Stimulated activated naive CD4-positive, alpha-beta T cell (primary cell): ENCODE data around the gene DEPP1.

ENCODE experiments used
- DNase-seq, 6 experiments: peaks; one replicate each; lab custom pipeline; 2025; lab: John Stamatoyannopoulos, UW

DEPP1 gene

DNA sequence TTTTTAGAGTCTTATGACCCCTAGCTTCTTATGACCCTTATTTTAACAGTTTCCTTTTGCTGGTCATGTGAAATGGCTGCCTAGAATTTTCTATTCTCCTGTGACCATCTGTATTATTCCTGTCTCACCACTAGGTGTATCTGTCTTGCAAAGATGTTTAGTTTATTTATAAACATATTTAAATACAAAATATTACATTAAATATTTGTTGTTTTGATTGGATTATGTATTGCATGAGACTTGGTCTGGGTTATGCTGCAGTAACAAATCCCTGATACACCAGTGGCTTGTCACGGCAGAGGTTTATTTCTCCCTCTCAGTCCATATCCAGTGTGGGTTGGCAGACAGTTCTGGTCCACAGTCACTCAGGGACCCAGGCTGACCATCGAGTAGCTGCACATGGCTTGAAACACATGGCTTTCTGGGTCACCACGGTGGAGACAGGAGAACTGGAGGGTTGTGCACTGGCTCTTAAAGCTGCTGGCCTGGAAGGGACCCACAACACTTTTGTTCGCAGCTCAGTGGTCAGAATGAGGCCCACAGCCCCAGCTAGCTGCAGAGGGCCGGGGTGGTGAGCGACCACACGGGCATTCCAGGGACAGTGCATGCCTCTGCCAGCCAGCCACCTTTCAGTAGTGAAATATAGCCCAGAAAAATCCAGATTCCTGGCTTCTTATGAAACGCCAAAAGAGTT lies 11.6 kb downstream of the DEPP1 start:
- no peak for DNase-seq

DNA sequence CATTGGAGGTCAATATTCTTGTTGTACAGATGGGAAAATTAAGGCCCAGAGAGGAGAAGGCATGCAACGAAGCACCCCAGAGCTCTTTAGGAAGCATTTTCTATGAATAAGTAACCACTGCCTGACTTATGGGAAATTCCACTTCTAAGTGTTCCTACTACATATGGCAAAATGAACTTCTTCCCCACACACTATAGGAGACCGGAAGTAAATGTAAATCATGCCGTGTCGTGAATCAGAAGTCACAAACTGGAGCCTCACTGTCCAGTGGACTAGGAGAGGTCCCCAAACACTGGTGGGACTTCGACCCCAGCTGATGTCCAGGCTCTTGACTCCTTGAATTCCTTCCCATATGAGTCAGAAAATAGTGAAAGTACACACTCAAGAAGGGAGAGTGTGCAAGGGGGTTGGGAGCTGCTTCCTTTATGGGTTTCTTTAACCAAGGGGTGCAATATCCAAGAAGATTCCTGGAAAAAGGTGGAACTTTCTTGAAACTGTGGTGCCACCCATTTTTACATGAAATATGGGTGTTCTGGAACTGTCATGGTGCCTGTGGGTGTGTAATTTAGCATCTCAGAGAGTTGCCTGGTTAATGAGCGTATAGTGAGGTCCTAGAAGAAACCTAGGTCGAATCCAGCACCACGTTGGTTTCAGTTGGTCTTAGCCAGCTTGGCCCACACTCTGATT lies 12.3 kb downstream of the DEPP1 start:
- no peak for DNase-seq

GRCh38 chr10:44965651-44966097 lies 12.9 kb downstream of the DEPP1 start:
- no peak for DNase-seq

DNA sequence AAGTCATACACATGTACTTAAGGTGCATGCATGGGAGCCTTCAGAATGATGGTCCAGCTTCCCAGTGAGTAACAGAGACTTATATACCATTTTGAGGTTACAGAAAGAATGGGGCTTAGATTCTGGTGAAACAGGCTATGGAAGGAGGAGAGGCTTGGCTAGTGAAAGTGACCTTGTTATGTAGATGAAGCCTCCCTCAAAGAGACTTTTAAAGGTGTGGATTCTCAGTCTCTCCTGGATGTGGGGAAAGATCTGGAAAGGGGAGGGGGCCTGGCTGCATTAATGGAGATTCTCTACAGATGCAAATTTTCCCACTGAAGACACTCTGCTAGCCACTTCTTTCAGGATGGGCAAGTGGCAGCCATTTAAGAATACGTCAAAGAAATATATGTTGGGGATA lies 13.5 kb downstream of the DEPP1 start:
- no peak for DNase-seq

DNA sequence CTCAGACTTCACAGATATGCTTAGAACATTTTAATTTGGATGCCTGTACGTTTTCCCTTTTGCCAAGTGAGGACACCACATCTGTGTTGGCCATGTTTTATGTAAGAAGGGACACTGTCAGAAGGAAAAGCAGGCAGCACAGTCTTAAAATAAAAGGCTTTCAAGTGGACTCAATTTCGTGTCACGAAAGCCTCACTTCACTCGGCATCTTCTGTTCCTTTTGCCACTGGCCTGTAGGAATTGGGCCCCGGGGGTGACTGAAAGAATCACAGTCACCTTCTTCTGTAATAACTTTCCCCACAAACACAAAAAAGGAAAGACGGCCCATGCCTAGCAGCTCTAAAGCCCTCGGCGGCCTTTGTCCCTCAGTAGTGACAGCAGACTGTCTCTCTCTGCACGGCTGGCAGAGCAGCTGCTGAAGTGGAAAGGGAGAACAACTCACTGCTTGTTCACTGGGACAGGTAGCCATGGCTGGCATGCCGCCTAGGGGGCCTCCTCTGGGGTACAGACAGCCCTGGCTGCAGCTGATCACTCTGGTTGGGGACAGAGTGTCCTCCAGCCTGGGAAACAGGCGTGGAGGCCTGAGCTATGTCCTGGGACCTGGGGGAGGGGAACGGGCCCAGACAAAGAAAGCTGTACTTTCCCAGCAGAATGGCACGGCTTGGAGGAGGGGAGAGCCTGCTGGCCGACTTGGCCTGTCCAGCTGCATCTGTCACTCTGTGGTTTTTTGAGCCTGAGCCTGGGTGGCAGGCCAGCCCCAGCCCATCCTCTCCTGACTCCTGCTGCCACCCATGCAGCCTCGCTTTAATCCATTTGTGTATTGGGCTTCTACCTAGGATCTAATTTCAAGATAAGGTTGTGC lies 14.6 kb downstream of the DEPP1 start:
- no peak for DNase-seq

- DNase-seq, result no peak
Observed at GRCh38 chr10:44962870-44963738, 15.5 kb downstream of the DEPP1 start.

- no peak for DNase-seq
Observed at GRCh38 chr10:44961931-44962750, 16.5 kb downstream of the DEPP1 start.

GRCh38 chr10:44961230-44961571 lies 17.4 kb downstream of the DEPP1 start:
- no peak for DNase-seq

- no peak for DNase-seq
Observed at GRCh38 chr10:44960482-44961229, 18.0 kb downstream of the DEPP1 start.

- no peak for DNase-seq
Observed at GRCh38 chr10:44960088-44960460, 18.5 kb downstream of the DEPP1 start.

- DNase-seq, result peak; percentile 81 to 90 (median 86)
Observed at GRCh38 chr10:44959247-44960087, 19.1 kb downstream of the DEPP1 start, which contains the start of gene RASSF4. Gene RASSF4, plus strand, starts transcription at chr10:44959802. Its CDS starts 10,401 bp downstream, at chr10:44970203.

GRCh38 chr10:44958898-44959246 lies 19.7 kb downstream of the DEPP1 start:
- DNase-seq, result peak in 1 of 6 experiments; percentile 39

- no peak for DNase-seq
Observed at GRCh38 chr10:44958196-44958897, 20.3 kb downstream of the DEPP1 start.

DNA sequence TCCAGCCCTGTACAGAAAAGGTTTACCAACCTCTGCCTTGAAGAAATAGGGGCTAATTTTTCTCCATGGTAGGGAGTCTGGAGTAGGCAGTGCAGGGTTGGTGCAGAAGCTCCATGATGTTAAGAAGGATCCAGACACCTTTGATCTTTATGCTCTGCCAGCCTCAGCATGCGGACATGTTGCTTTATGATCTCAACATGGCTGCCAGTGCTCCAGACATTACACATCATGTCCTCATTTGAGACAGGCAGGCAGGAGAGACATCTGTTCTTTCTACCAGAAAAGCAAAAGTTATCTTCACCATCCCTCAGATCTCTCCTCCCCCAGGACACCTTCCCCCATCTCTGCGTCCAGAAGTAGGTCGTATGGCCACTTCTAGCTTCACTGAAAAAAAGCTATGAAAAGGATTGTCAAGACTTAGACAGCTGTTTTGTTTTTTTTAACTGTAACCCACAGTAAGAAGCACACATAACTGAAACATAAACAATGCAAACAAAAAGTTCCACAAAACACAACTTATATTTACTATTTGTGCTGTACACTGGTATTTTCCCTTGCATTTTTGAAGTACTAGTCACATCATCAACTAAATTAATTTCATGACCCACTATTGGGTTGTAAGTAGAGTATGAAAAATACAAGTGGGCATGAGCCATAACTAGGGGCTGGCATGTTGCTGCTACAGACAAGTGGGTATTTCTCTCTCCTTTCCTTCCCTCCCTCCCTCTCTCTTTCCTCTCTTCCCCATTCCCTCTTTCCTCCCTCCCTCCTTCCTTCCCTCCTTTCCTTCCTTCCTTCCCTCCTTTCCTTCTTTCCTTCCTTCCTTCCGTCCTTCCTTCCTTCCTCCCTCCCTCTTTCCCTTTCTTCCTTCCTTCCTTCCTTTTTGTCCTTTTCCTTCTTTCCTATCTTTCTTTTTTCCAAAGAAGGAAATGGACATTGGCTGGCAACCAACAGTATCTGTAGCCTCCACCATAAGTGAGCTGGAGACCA lies 21.6 kb downstream of the DEPP1 start:
- DNase-seq, result no peak

- DNase-seq, result no peak
Observed at GRCh38 chr10:44956226-44956625, 22.4 kb downstream of the DEPP1 start.

DNA sequence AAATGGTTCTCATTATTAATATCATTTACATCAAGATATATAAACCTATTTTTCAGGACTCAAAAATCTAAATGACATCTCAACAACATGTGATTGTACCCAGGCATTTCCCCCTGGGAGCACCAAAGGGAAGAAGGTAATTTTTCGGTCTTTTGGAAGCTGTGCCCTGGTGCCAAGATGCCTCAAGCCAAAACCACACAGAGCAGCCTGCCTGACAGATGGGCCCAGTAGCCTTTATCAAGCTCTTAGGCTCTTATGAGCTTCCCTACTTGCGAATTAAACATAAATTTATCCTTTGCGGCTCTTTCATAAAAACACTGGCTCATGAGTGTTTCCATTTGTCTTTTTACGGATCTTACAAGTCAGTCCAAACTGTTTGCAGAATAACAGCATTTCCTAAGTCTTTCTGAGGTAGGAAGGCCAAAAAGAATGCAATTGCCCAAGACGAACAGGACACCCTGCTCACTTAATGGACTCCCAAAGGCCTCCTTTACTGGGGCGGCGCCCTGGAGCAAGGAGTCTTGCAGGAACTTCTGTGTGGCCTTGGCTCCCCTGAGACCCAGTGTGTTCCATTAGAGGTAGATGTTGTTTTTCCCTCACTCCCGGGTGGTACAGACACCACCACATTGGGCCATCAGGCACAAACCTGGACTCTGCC lies 23.1 kb downstream of the DEPP1 start:
- no peak for DNase-seq

- DNase-seq, result no peak
Observed at GRCh38 chr10:44954962-44955361, 23.6 kb downstream of the DEPP1 start.
